ENCODE data around the gene IRF7.

DNA sequence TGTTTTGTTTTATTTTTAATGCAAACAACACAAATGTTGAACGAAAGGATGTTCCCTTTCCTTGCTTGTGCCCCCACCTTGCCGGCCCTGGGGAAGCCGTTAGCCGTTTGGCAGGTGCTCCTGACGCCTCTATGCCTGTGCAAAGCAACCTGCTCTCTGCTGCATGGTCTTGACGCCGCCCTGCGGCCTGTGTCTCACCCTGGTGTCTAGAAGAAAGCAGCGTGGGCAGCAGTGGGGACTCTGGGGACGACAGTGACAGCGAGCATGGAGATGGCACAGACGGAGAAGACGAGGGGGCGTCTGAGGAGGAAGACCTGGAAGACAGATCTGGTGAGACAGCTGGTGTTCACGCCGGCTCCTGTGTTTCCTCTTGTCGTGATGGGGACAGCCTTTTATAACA lies 34.0 kb downstream of the IRF7 start:
- TF ChIP-seq, protein P1, sequence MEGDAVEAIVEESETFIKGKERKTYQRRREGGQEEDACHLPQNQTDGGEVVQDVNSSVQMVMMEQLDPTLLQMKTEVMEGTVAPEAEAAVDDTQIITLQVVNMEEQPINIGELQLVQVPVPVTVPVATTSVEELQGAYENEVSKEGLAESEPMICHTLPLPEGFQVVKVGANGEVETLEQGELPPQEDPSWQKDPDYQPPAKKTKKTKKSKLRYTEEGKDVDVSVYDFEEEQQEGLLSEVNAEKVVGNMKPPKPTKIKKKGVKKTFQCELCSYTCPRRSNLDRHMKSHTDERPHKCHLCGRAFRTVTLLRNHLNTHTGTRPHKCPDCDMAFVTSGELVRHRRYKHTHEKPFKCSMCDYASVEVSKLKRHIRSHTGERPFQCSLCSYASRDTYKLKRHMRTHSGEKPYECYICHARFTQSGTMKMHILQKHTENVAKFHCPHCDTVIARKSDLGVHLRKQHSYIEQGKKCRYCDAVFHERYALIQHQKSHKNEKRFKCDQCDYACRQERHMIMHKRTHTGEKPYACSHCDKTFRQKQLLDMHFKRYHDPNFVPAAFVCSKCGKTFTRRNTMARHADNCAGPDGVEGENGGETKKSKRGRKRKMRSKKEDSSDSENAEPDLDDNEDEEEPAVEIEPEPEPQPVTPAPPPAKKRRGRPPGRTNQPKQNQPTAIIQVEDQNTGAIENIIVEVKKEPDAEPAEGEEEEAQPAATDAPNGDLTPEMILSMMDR (conservative IDR thresholded peaks at IDR 0.05 in 1 of 2, IDR thresholded peaks at IDR 0.05 in 1 of 2; ENCODE audit: extremely low read depth in 1 of 2, insufficient read depth in 1 of 2, low read depth in 1 of 2, low read length in 2 of 2): no peak
- TF ChIP-seq EZH2 (IDR thresholded peaks at IDR 0.05; ENCODE audit: borderline replicate concordance, low read length): no peak

All from mammary epithelial cell (primary cell).